ENCODE measurements around the gene PHTF2.

DNA sequence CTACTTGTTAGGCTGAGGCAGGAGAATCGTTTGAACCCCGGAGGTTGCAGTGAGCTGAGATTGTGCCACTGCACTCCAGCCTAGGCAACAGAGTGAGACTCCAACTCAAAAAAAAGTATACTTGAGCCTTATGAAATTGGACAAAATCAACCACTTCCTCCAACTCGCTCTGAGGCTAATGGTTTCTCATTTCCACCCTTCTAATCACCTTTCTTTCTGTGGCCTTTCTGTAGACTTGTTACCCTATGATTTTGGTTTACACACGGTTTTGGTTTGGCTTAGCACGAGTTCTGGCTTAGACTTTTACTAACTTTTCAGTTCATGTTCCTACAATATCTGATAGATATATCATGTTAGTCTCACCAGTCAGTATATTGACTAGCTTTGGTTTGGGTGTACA is 152.0 kb downstream of the PHTF2 start:
- TF ChIP-seq CTCF (IDR thresholded peaks at IDR 0.05; ENCODE audit: borderline replicate concordance, extremely low read depth, low read length, poor library complexity, severe bottlenecking) (no peak), EZH2 (IDR thresholded peaks at IDR 0.05; ENCODE audit: borderline replicate concordance, low read depth, low read length, severe bottlenecking) (no peak)

All from DND-41 (cell line).